Vagina (tissue), 2 donors: Measurements from ENCODE around the gene SHISA9. TPM values are rescaled to one million over a fixed set of nuclear protein-coding genes. Genes with fewer than 3 reads are reported as not detected.

Source experiments
- DNase-seq, 2 donors: peaks; one replicate each; pipeline ENCODE4 v3.0.0-alpha.2; 2017; ENCODE audit errors: extremely low spot score in 2 of 2
- H3K27ac ChIP-seq: fragments of 200-600 bp; sonication (generic); one replicate; pipeline ENCODE4 v1.5.1; 2019
- H3K27me3 ChIP-seq: fragments of 200-600 bp; sonication (generic); one replicate; pipeline ENCODE4 v1.5.1; 2019
- H3K36me3 ChIP-seq, 2 donors: fragments of 200-600 bp; sonication (generic); one replicate each; pipeline ENCODE4 v1.5.1; 2017 to 2019
- H3K4me1 ChIP-seq: fragments of 200-600 bp; sonication (generic); one replicate; pipeline ENCODE4 v1.5.1; 2019
- H3K4me3 ChIP-seq, 2 donors: fragments of 200-600 bp; sonication (generic); 1 replicate in 1 of 2; 2 replicates in 1 of 2; pipeline ENCODE4 v1.5.1; 2016 to 2019
- H3K9me3 ChIP-seq: fragments of 200-600 bp; sonication (generic); one replicate; pipeline ENCODE4 v1.5.1; 2019
- CTCF ChIP-seq, 3 experiments: fragments of 450-650 bp in 2 of 3; fragments of 200-600 bp in 1 of 3; sonication (generic) in 1 of 3; IDR thresholded peaks; one replicate each; pipeline ENCODE4 v1.5.1; 2017 to 2019; ENCODE audit warnings: antibody characterized with exemption in 3 of 3, mild to moderate bottlenecking in 2 of 3, moderate library complexity in 2 of 3
- POLR2A ChIP-seq, 2 donors: fragments of 450-650 bp; IDR thresholded peaks; one replicate each; pipeline ENCODE4 v1.6.1; 2017; ENCODE audit warnings: antibody characterized with exemption in 2 of 2, mild to moderate bottlenecking in 2 of 2, moderate library complexity in 2 of 2
- POLR2AphosphoS5 ChIP-seq, 2 donors: sonication (generic); formaldehyde crosslinking; IDR thresholded peaks; one replicate each; pipeline ENCODE4 v1.9.0; 2017; ENCODE audit warnings: antibody characterized with exemption in 2 of 2, mild to moderate bottlenecking in 2 of 2, low read depth in 1 of 2; ENCODE audit not compliant: insufficient read depth in 1 of 2
- intact Hi-C: fragments of 100-400 bp; cut with DNase I; formaldehyde crosslinking; loops from one replicate; pipeline ENCODE4 v1.15.1; 2023
- total RNA-seq: library from RNA; depleted of rRNA; stranded (reverse); fragments of >200 nt; gene quantifications from one replicate; pipeline ENCODE4 v1.2.3, GENCODE V29; 2016

SHISA9 gene
- total RNA-seq, 1 donor from 2014 or later = 0.49 TPM

- H3K36me3 ChIP-seq = no peaks in the 10 kb centered on the region
- intact Hi-C loops = no loop called here
- no peak overlapping the region for H3K27ac ChIP-seq
- H3K9me3 ChIP-seq = no peaks in the 10 kb centered on the region
- no peak for DNase-seq
- no peaks in the 10 kb centered on the region for H3K27me3 ChIP-seq
- no peak overlapping the region for H3K4me3 ChIP-seq
- H3K4me1 ChIP-seq = no peaks in the 10 kb centered on the region
- TF ChIP-seq CTCF (IDR thresholded peaks at IDR 0.05) (no peak), POLR2AphosphoS5 (IDR thresholded peaks at IDR 0.05; ENCODE audit: insufficient read depth in 1 of 2, low read depth in 1 of 2) (no peak), POLR2A (IDR thresholded peaks at IDR 0.05) (no peak)
Observed at GRCh38 chr16:13041646-13042290, 140.4 kb downstream of the SHISA9 start.

DNA sequence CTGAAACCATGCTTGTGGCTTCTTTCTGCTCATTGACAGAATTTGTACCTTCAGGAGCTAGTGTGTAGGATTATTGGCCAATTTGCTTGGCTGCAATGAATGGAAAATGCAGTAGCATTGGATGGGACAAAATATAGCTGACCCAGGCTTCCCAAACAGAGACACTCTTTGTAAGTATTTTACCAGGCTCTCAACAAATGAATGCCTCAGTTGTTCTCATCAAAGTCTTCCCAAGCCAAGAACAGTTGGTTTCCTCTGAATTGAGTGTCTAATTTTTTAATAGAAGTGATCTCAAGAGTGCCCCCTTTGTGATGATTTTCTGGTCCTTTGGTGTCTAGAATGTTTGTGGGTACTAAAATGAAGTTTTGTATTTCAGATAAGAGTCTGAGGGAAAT is 140.9 kb downstream of the SHISA9 start:
- DNase-seq = no peak
- no peaks in the 10 kb centered on the region for H3K27me3 ChIP-seq
- H3K9me3 ChIP-seq = no peaks in the 10 kb centered on the region
- no peak overlapping the region for H3K27ac ChIP-seq
- intact Hi-C loops = no loop called here
- H3K36me3 ChIP-seq = no peaks in the 10 kb centered on the region
- TF ChIP-seq CTCF (IDR thresholded peaks at IDR 0.05) (no peak), POLR2AphosphoS5 (IDR thresholded peaks at IDR 0.05; ENCODE audit: insufficient read depth in 1 of 2, low read depth in 1 of 2) (no peak), POLR2A (IDR thresholded peaks at IDR 0.05) (no peak)
- H3K4me1 ChIP-seq = no peaks in the 10 kb centered on the region
- H3K4me3 ChIP-seq = no peak overlapping the region

- H3K27me3 ChIP-seq = no peaks in the 10 kb centered on the region
- intact Hi-C loops = no loop called here
- H3K9me3 ChIP-seq = no peaks in the 10 kb centered on the region
- no peak overlapping the region for H3K27ac ChIP-seq
- TF ChIP-seq CTCF (IDR thresholded peaks at IDR 0.05) = no peak
- no peak for TF ChIP-seq POLR2A (IDR thresholded peaks at IDR 0.05)
- no peak for TF ChIP-seq POLR2AphosphoS5 (IDR thresholded peaks at IDR 0.05; ENCODE audit: insufficient read depth in 1 of 2, low read depth in 1 of 2)
- H3K36me3 ChIP-seq = no peaks in the 10 kb centered on the region
- no peak overlapping the region for H3K4me3 ChIP-seq
- DNase-seq = no peak
- no peaks in the 10 kb centered on the region for H3K4me1 ChIP-seq
Observed at GRCh38 chr16:13046061-13046821, 144.8 kb downstream of the SHISA9 start.

- Histone ChIP-seq H3K4me3 (no peak overlapping the region), H3K27ac (no peak overlapping the region), H3K4me1 (no peaks in the 10 kb centered on the region), H3K36me3 (no peaks in the 10 kb centered on the region), H3K27me3 (no peaks in the 10 kb centered on the region), H3K9me3 (no peaks in the 10 kb centered on the region)
- TF ChIP-seq POLR2AphosphoS5 (IDR thresholded peaks at IDR 0.05; ENCODE audit: insufficient read depth in 1 of 2, low read depth in 1 of 2) (no peak), CTCF (IDR thresholded peaks at IDR 0.05) (no peak), POLR2A (IDR thresholded peaks at IDR 0.05) (no peak)
- intact Hi-C loops = no loop called here
- no peak for DNase-seq
Observed at GRCh38 chr16:13047276-13047675, 145.9 kb downstream of the SHISA9 start.

DNA sequence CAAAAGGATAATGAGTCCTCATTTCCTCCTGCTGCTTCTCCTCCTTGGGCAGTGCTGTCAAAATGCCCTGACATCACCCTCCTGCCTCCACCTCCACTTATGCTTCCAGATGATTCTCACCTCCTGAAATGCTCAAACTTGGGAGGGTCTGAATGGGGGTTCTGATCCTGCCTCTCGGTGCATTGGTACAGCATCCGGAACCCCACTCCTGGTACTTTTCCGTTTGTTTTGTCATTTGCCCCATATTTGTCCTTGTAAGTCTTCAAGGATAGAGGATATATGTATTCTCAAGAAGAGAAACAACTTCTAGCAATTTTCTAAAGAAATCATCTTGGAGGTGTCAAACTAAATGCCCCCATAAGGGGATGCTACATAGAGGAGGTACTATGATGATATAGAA is 148.3 kb downstream of the SHISA9 start:
- Histone ChIP-seq H3K27ac (no peak overlapping the region), H3K4me1 (no peaks in the 10 kb centered on the region), H3K9me3 (no peaks in the 10 kb centered on the region), H3K4me3 (no peak overlapping the region), H3K36me3 (no peaks in the 10 kb centered on the region), H3K27me3 (no peaks in the 10 kb centered on the region)
- no peak for TF ChIP-seq POLR2AphosphoS5 (IDR thresholded peaks at IDR 0.05; ENCODE audit: insufficient read depth in 1 of 2, low read depth in 1 of 2)
- no peak for TF ChIP-seq CTCF (IDR thresholded peaks at IDR 0.05)
- no peak for TF ChIP-seq POLR2A (IDR thresholded peaks at IDR 0.05)
- no peak for DNase-seq
- intact Hi-C loops = no loop called here
